Prostate gland (tissue), 2 donors: ENCODE data around the gene RPL18. TPM values are rescaled to one million over a fixed set of nuclear protein-coding genes. Genes with fewer than 3 reads are reported as not detected.
A peak's percentile ranks its signal among the peaks of the same experiment; 100 is the strongest.

Source experiments
- DNase-seq: peaks from one replicate; pipeline ENCODE4 v3.0.0-alpha.2; 2019; ENCODE audit warnings: low spot score
- H3K27ac ChIP-seq, 2 donors: fragments of 200-600 bp; sonication (generic); 2 replicates each; pipeline ENCODE4 v1.5.1; 2017 to 2019
- H3K27me3 ChIP-seq: fragments of 200-600 bp; sonication (generic); replicated peaks from 2 replicates; pipeline ENCODE4 v1.5.1; 2019; ENCODE audit not compliant: insufficient read depth
- H3K36me3 ChIP-seq, 2 donors: fragments of 200-600 bp; sonication (generic); 1 replicate in 1 of 2; 2 replicates in 1 of 2; pipeline versions ENCODE4 v1.5.1 to v1.8.1; 2017 to 2019
- H3K4me1 ChIP-seq: fragments of 200-600 bp; sonication (generic); replicated peaks from 2 replicates; pipeline ENCODE4 v1.5.1; 2019
- H3K4me3 ChIP-seq, 2 donors: fragments of 200-600 bp; sonication (generic); 2 replicates each; pipeline ENCODE4 v1.5.1; 2017 to 2019
- H3K9me3 ChIP-seq: fragments of 200-600 bp; sonication (generic); 2 replicates; pipeline ENCODE4 v1.5.1; 2017
- CTCF ChIP-seq, 4 experiments: fragments of 200-600 bp in 2 of 4; fragments of 450-650 bp in 2 of 4; sonication (generic) in 2 of 4; IDR thresholded peaks; 1 replicate in 3 of 4; 2 replicates in 1 of 4; pipeline ENCODE4 v1.5.1; 2016 to 2019; ENCODE audit warnings: antibody characterized with exemption in 4 of 4, mild to moderate bottlenecking in 2 of 4, moderate library complexity in 2 of 4
- POLR2A ChIP-seq: fragments of 450-650 bp; IDR thresholded peaks from one replicate; pipeline ENCODE4 v1.6.1; 2016; ENCODE audit warnings: antibody characterized with exemption, mild to moderate bottlenecking
- POLR2AphosphoS5 ChIP-seq: sonication (generic); formaldehyde crosslinking; IDR thresholded peaks from one replicate; pipeline ENCODE4 v1.6.1; 2017; ENCODE audit warnings: antibody characterized with exemption
- WGBS: methylation state at CpG from one replicate; pipeline ENCODE4 v1.1.5; 2018; 5-methylcytosine and 5-hydroxymethylcytosine counted together
- intact Hi-C: fragments of 100-400 bp; cut with DNase I; formaldehyde crosslinking; loops from one replicate; pipeline ENCODE4 v1.14.2; 2022
- total RNA-seq, 2 donors: library from RNA; depleted of rRNA; stranded (reverse); fragments of >200 nt; gene quantifications; one replicate each; pipeline ENCODE4 v1.1.0, GENCODE V29; 2016

RPL18 gene
- total RNA-seq, 2 donors from 2014 or later = 2,096 to 3,914 TPM

GRCh38 chr19:48636859-48637448 is 18.0 kb upstream of the RPL18 start, which contains the start of gene DBP:
Gene DBP (minus strand): TSS chr19:48637379. CDS start chr19:48636994, 385 bp downstream.
- H3K27ac ChIP-seq = peak within 1 kb of the TSS; percentile 98 to 99
- H3K36me3 ChIP-seq = no peaks in the 10 kb centered on the region
- H3K27me3 ChIP-seq = no peaks in the 10 kb centered on the region
- H3K4me3 ChIP-seq = peak within 1 kb of the TSS; percentile 72 to 77
- H3K4me1 ChIP-seq = peaks cover 15% of the 10 kb centered on the region
- no peaks in the 10 kb centered on the region for H3K9me3 ChIP-seq
- intact Hi-C loops = no loop called here
- TF ChIP-seq CTCF (IDR thresholded peaks at IDR 0.05) (peak in 2 of 4 experiments; percentile 15 to 44), POLR2A (peak; percentile 69), POLR2AphosphoS5 (no peak)
- DNase-seq = no peak
- 0% methylated on average over 23 of the region's 40 CpGs for WGBS

- under 1% methylated on average over 35 of the region's 35 CpGs for WGBS
- H3K4me1 ChIP-seq = peaks cover 15% of the 10 kb centered on the region
- TF ChIP-seq POLR2A = no peak
- DNase-seq = no peak
- peak overlapping the region; percentile 98 to 99 for H3K27ac ChIP-seq
- intact Hi-C loops = no loop called here
- H3K36me3 ChIP-seq = no peaks in the 10 kb centered on the region
- H3K9me3 ChIP-seq = no peaks in the 10 kb centered on the region
- H3K27me3 ChIP-seq = no peaks in the 10 kb centered on the region
- H3K4me3 ChIP-seq = peak overlapping the region; percentile 72 to 77
Observed at GRCh38 chr19:48635966-48636858, 17.2 kb upstream of the RPL18 start.

GRCh38 chr19:48635263-48635965 is 16.4 kb upstream of the RPL18 start:
- 1% methylated on average over 29 of the region's 67 CpGs for WGBS

GRCh38 chr19:48634424-48635262 is 15.7 kb upstream of the RPL18 start:
- intact Hi-C loops = no loop called here
- H3K36me3 ChIP-seq = no peaks in the 10 kb centered on the region
- peaks cover 15% of the 10 kb centered on the region for H3K4me1 ChIP-seq
- TF ChIP-seq CTCF (IDR thresholded peaks at IDR 0.05) = peak in 1 of 4 experiments; percentile 26
- TF ChIP-seq POLR2AphosphoS5 = peak; percentile 99
- peak; percentile 86 for TF ChIP-seq POLR2A
- peak overlapping the region; percentile 98 to 99 for H3K27ac ChIP-seq
- 4% methylated on average over 36 of the region's 37 CpGs for WGBS
- peak; percentile 97 for DNase-seq
- peak overlapping the region; percentile 72 to 77 for H3K4me3 ChIP-seq
- no peaks in the 10 kb centered on the region for H3K9me3 ChIP-seq
- H3K27me3 ChIP-seq = no peaks in the 10 kb centered on the region

More at GRCh38 chr19:48635263-48635965, 16.4 kb upstream of the RPL18 start:
- TF ChIP-seq POLR2AphosphoS5 (peak; percentile 51), POLR2A (peak; percentile 93), CTCF (IDR thresholded peaks at IDR 0.05) (peak in 1 of 4 experiments; percentile 26)
- no peaks in the 10 kb centered on the region for H3K9me3 ChIP-seq
- DNase-seq = peak; percentile 73
- no peaks in the 10 kb centered on the region for H3K36me3 ChIP-seq
- H3K4me1 ChIP-seq = peaks cover 15% of the 10 kb centered on the region
- peak overlapping the region; percentile 98 to 99 for H3K27ac ChIP-seq
- no peaks in the 10 kb centered on the region for H3K27me3 ChIP-seq
- peak overlapping the region; percentile 72 to 77 for H3K4me3 ChIP-seq
- intact Hi-C loops = no loop called here
